ENCODE measurements around the gene LPP. TPM values are rescaled to one million over a fixed set of nuclear protein-coding genes. Genes with fewer than 3 reads are reported as not detected.

Gene LPP
- total RNA-seq, 1 experiment from 2014 or later: 54.0 TPM

GRCh38 chr3:188469228-188469885 is 315.4 kb downstream of the LPP start:
- intact Hi-C loops (cut with micrococcal nuclease): no loop called here
- ChIA-PET POLR2A (no interaction called here), CTCF (no interaction called here), RAD21 (ENCODE audit: low non-redundant PET in 1 of 2, low total read pairs in 2 of 2, uncharacterized antibody in 2 of 2, unreplicated experiment in 2 of 2) (no interaction called here)
- Histone ChIP-seq H3K4me1 (ENCODE audit: control insufficient read depth in 1 of 2, insufficient read depth in 2 of 2, low read length in 2 of 2) (no peaks in the 10 kb centered on the region), H3K79me2 (ENCODE audit: insufficient read depth, low read length) (no peaks in the 10 kb centered on the region), H3K27ac (ENCODE audit: low read depth, low read length) (no peak overlapping the region), H3K4me2 (ENCODE audit: low read length) (no peak overlapping the region), H3K27me3 (ENCODE audit: insufficient read depth, low read length) (no peaks in the 10 kb centered on the region), H3K4me3 (replicated peaks in 1 of 2; ENCODE audit: low read depth in 1 of 2, low read length in 2 of 2) (no peak overlapping the region), H3K36me3 (ENCODE audit: control insufficient read depth in 1 of 2, insufficient read depth in 2 of 2, low read length in 2 of 2) (no peaks in the 10 kb centered on the region), H2AFZ (ENCODE audit: low read depth, low read length, poor library complexity, severe bottlenecking) (no peak overlapping the region), H3K9me3 (ENCODE audit: control insufficient read depth in 1 of 2, insufficient read depth in 1 of 2, low read depth in 1 of 2, low read length in 2 of 2) (no peaks in the 10 kb centered on the region), H3K9me2 (ENCODE audit: insufficient read depth) (no peaks in the 10 kb centered on the region), H4K20me1 (ENCODE audit: insufficient read depth) (no peaks in the 10 kb centered on the region), H3K9ac (ENCODE audit: low read length) (no peak overlapping the region)
- DNase-seq (ENCODE audit: low read depth, low spot score): no peak
- ATAC-seq: no peak
- BruUV-seq (replicated peaks): no TSS peak
- no peak for TF ChIP-seq MAX (IDR thresholded peaks at IDR 0.05)
- TF ChIP-seq ZBTB33 (IDR thresholded peaks at IDR 0.05; ENCODE audit: extremely low read depth, insufficient replicate concordance, low read length): no peak
- no peak for TF ChIP-seq POLR2A (IDR thresholded peaks at IDR 0.05; ENCODE audit: borderline replicate concordance, extremely low read depth, insufficient read depth, insufficient read length)
- TF ChIP-seq CBX3 (IDR thresholded peaks at IDR 0.05; ENCODE audit: low read depth): no peak
- no peak for TF ChIP-seq REST (IDR thresholded peaks at IDR 0.05; ENCODE audit: low read depth)
- TF ChIP-seq ELF1 (IDR thresholded peaks at IDR 0.05; ENCODE audit: borderline replicate concordance, low read depth): no peak
- TF ChIP-seq EGR1 (IDR thresholded peaks at IDR 0.05; ENCODE audit: low read depth): no peak
- TF ChIP-seq ZFX (IDR thresholded peaks at IDR 0.05): no peak
- TF ChIP-seq FOSL1 (IDR thresholded peaks at IDR 0.05; ENCODE audit: low read depth): no peak
- no peak for TF ChIP-seq SRF (IDR thresholded peaks at IDR 0.05; ENCODE audit: low read depth)
- TF ChIP-seq CEBPB (IDR thresholded peaks at IDR 0.05; ENCODE audit: low read depth): no peak
- TF ChIP-seq CTCF (IDR thresholded peaks at IDR 0.05 in 2 of 3, conservative IDR thresholded peaks at IDR 0.05 in 1 of 3; ENCODE audit: borderline replicate concordance in 1 of 3, insufficient read depth in 1 of 3, low read depth in 2 of 3, low read length in 2 of 3): no peak
- TF ChIP-seq EZH2 (IDR thresholded peaks at IDR 0.05): no peak
- no peak for TF ChIP-seq TCF7L2 (IDR thresholded peaks at IDR 0.05; ENCODE audit: borderline replicate concordance, extremely low read depth, insufficient read depth, insufficient read length)
- TF ChIP-seq SIN3A (IDR thresholded peaks at IDR 0.05; ENCODE audit: low read depth): no peak
